A549 (cell line): ENCODE data around the gene GLOD4. TPM values are rescaled to one million over a fixed set of nuclear protein-coding genes. Genes with fewer than 3 reads are reported as not detected.
A peak's percentile ranks its signal among the peaks of the same experiment; 100 is the strongest.
"Not testable (repeated sequence)": the region's sequence is repeated elsewhere in the genome, so short reads cannot be mapped to it uniquely, and the experiment has no call there.

Experiments
- ATAC-seq, 2 experiments: fragments of 200-7000 bp in 1 of 2; fragments of >200 bp in 1 of 2; cut with Nextera tagmentation in 1 of 2; cut with Tn5 transposase in 1 of 2; 3 replicates each; pipeline versions ENCODE4 v1.8.0 to v1.9.1; 2018 to 2020; ENCODE audit warnings: mild to moderate bottlenecking in 1 of 2, moderate library complexity in 1 of 2
- CTCF ChIA-PET: fragments of 300-600 bp; sonication (Branson Sonifier 250); formaldehyde crosslinking; extraction: SDS; loops from one replicate; lab custom pipeline; 2021; ENCODE audit warnings: antibody characterized with exemption, inconsistent platforms; lab: Yijun Ruan, JAX
- POLR2A ChIA-PET: fragments of 350-600 bp; formaldehyde crosslinking; extraction: SDS; loops from one replicate; lab custom pipeline; 2021; ENCODE audit warnings: antibody characterized with exemption, inconsistent platforms; lab: Yijun Ruan, JAX
- DNase-seq, 2 experiments: peaks; one replicate each; pipeline versions ENCODE4 v3.0.0 to v3.0.0-alpha.2; 2011 to 2016; ENCODE audit warnings: low read depth in 1 of 2, low spot score in 1 of 2
- FAIRE-seq: peaks from 2 replicates; lab custom pipeline; 2011; peaks lifted over from hg19 to GRCh38; lab: Jason Lieb, UNC
- H3K27ac ChIP-seq, 2 experiments: fragments of >200 bp; sonication (Bioruptor Twin); formaldehyde crosslinking; 3 replicates each; pipeline ENCODE4 v1.5.1; 2016 to 2017
- H3K4me1 ChIP-seq: fragments of >200 bp; sonication (Bioruptor Twin); formaldehyde crosslinking; 3 replicates; pipeline ENCODE4 v1.6.1; 2016
- H3K4me2 ChIP-seq: fragments of >200 bp; sonication (Bioruptor Twin); formaldehyde crosslinking; 3 replicates; pipeline ENCODE4 v1.6.1; 2016
- H3K4me3 ChIP-seq: fragments of >200 bp; sonication (Bioruptor Twin); formaldehyde crosslinking; 3 replicates; pipeline ENCODE4 v1.5.1; 2016
- H3K9me3 ChIP-seq: fragments of >200 bp; sonication (Bioruptor Twin); formaldehyde crosslinking; 3 replicates; pipeline ENCODE4 v1.6.1; 2016
- CBX8 ChIP-seq: fragments of 200-600 bp; sonication (generic); IDR thresholded peaks from 2 replicates; pipeline ENCODE4 v1.6.1; 2016
- CEBPB ChIP-seq, 2 experiments: fragments of >200 bp in 1 of 2; sonication (Bioruptor Twin) in 1 of 2; formaldehyde crosslinking in 1 of 2; IDR thresholded peaks; 2 replicates each; pipeline ENCODE4 v1.6.1; 2012 to 2016
- CHD2 ChIP-seq: fragments of 150-350 bp; IDR thresholded peaks from 2 replicates; pipeline ENCODE4 v1.6.1; 2014; ENCODE audit warnings: low read length; ENCODE audit not compliant: partially characterized antibody
- EHF ChIP-seq: fragments of 250-450 bp; sonication (Bioruptor Pico); IDR thresholded peaks from 2 replicates; pipeline ENCODE4 v1.5.0; 2020; ENCODE audit warnings: mild to moderate bottlenecking
- ESRRA ChIP-seq: fragments of 150-350 bp; IDR thresholded peaks from 2 replicates; pipeline ENCODE4 v1.6.1; 2014; ENCODE audit warnings: mild to moderate bottlenecking, low read length, borderline replicate concordance
- HOXA7 ChIP-seq: fragments of 250-450 bp; sonication (Bioruptor Pico); IDR thresholded peaks from 2 replicates; pipeline ENCODE4 v1.5.0; 2020; ENCODE audit warnings: mild to moderate bottlenecking, moderate library complexity
- JUNB ChIP-seq: fragments of >200 bp; sonication (Bioruptor Twin); formaldehyde crosslinking; IDR thresholded peaks from 2 replicates; pipeline ENCODE4 v1.6.1; 2016
- KDM1A ChIP-seq: fragments of 200-600 bp; sonication (generic); IDR thresholded peaks from 2 replicates; pipeline ENCODE4 v1.6.1; 2016; ENCODE audit warnings: low read depth, mild to moderate bottlenecking
- KDM5A ChIP-seq: fragments of 200-600 bp; sonication (generic); IDR thresholded peaks from 2 replicates; pipeline ENCODE4 v1.6.1; 2016; ENCODE audit warnings: antibody characterized with exemption, mild to moderate bottlenecking
- MAFK ChIP-seq: fragments of 450-650 bp; IDR thresholded peaks from 2 replicates; pipeline ENCODE4 v1.6.1; 2014; ENCODE audit not compliant: partially characterized antibody
- NPAS2 ChIP-seq: fragments of 250-450 bp; sonication (Bioruptor Pico); IDR thresholded peaks from 2 replicates; pipeline ENCODE4 v1.8.0; 2022; ENCODE audit warnings: mild to moderate bottlenecking, moderate library complexity, borderline replicate concordance
- NR3C1 ChIP-seq: fragments of >200 bp; sonication (Bioruptor Twin); formaldehyde crosslinking; IDR thresholded peaks from 3 replicates; pipeline ENCODE4 v1.6.1; 2017
- PHF8 ChIP-seq: fragments of 200-600 bp; sonication (generic); IDR thresholded peaks from 2 replicates; pipeline ENCODE4 v1.6.1; 2016; ENCODE audit warnings: low read depth, mild to moderate bottlenecking, antibody characterized with exemption, moderate library complexity, borderline replicate concordance
- POLR2A ChIP-seq: IDR thresholded peaks from 2 replicates; pipeline ENCODE4 v1.6.1; 2012; ENCODE audit warnings: mild to moderate bottlenecking, low read length
- POLR2AphosphoS2 ChIP-seq: conservative IDR thresholded peaks from 2 replicates; pipeline ENCODE4 v1.6.1; 2012; ENCODE audit warnings: low read length, improper control_type of control experiment, inconsistent platforms
- RAD21 ChIP-seq, 2 experiments: fragments of >200 bp in 1 of 2; sonication (Bioruptor Twin) in 1 of 2; formaldehyde crosslinking in 1 of 2; IDR thresholded peaks in 1 of 2; conservative IDR thresholded peaks in 1 of 2; 2 replicates in 1 of 2; 3 replicates in 1 of 2; pipeline ENCODE4 v1.6.1; 2012 to 2018; ENCODE audit warnings: inconsistent platforms in 1 of 2
- RCOR1 ChIP-seq: fragments of 150-350 bp; IDR thresholded peaks from 2 replicates; pipeline ENCODE4 v1.6.1; 2014; ENCODE audit warnings: antibody characterized with exemption, low read length, low read depth
- SMC3 ChIP-seq: fragments of >200 bp; sonication (Bioruptor Twin); formaldehyde crosslinking; IDR thresholded peaks from 3 replicates; pipeline ENCODE4 v1.6.1; 2018; ENCODE audit warnings: inconsistent platforms
- ZFP36 ChIP-seq: fragments of 450-650 bp; IDR thresholded peaks from 2 replicates; pipeline ENCODE4 v1.6.1; 2014; ENCODE audit warnings: borderline replicate concordance; ENCODE audit not compliant: partially characterized antibody
- ZNF302 ChIP-seq: fragments of 250-450 bp; sonication (Bioruptor Pico); IDR thresholded peaks from 2 replicates; pipeline ENCODE4 v1.9.0; 2021; ENCODE audit warnings: inconsistent platforms, mild to moderate bottlenecking, moderate library complexity
- WGBS: methylation state at CpG from one replicate; pipeline ENCODE4 v1.1.6; 2017; ENCODE audit errors: missing lambda C conversion rate; 5-methylcytosine and 5-hydroxymethylcytosine counted together
- polyA plus RNA-seq, 4 experiments: library from polyadenylated mRNA; depleted of rRNA in 3 of 4; stranded (reverse); fragments of >200 nt; fragmentation: RNase III in 1 of 4; extraction: RNeasy Plus Mini Kit Qiagen cat#74134 plus additional on column Dnase treatment in 1 of 4; gene quantifications; 2 replicates in 3 of 4; 3 replicates in 1 of 4; pipeline ENCODE4 v1.2.3, GENCODE V29; 2011 to 2017
- TF ChIP-seq, protein P1 (sequence below): IDR thresholded peaks from 2 replicates; pipeline ENCODE4 v1.6.1; 2012
- TF ChIP-seq, protein P2 (sequence below): fragments of 450-650 bp; IDR thresholded peaks from 2 replicates; pipeline ENCODE4 v1.6.1; 2014; ENCODE audit warnings: antibody characterized with exemption
- TF ChIP-seq, protein P3 (sequence below): fragments of 250-450 bp; sonication (Bioruptor Pico); IDR thresholded peaks from 2 replicates; pipeline ENCODE4 v1.5.0; 2020; ENCODE audit warnings: low read depth, mild to moderate bottlenecking, moderate library complexity
- TF ChIP-seq, protein P4 (sequence below): fragments of >200 bp; sonication (Bioruptor Twin); formaldehyde crosslinking; IDR thresholded peaks from 2 replicates; pipeline ENCODE4 v1.6.1; 2016

GLOD4 gene
- polyA plus RNA-seq, 2 of the 4 experiments (the other 2 are of a cell fraction) = 133 to 141 TPM

DNA sequence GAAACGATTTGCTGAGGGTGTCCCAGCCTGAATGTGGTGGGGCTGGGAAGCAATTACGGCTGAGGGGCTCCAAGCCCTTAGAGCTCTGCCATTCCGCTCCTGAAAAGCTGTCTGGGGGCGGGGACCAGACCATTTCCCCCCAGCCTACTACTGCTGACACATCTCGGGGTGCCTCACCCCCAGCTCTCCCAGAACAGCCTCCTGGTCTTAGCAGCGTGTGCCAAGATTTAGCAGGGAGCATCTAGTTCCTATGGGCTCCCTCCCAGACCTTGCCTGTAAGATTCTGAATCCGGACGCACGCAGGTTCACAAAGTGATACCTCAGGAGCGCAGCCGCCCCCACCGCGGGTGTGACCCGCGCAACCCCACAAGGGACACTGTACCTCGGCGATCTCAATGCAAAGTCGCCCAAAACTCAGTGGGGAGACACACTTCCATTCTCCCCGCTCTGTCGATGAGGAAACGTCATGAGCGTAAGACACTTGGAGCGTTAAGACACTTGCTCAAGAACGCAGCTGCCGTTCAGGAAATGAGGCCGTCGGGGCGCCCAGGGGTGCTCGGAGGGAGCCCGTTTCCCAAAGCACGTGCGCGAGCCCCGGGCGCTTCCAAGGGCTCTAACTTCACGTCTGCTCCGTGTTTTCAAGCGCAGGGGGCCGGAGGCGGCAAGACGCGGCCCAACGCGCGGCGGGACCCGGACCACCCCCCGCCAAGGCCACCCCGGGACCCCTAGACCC, 30.6 kb downstream of the GLOD4 start (continued):
- TF ChIP-seq ZNF302 (CRISPR knock-in tag) (no peak), ESRRA (no peak), CBX8 (no peak), POLR2A (no peak), CEBPB (IDR thresholded peaks at IDR 0.05) (no peak), NPAS2 (CRISPR knock-in tag) (no peak), RAD21 (conservative IDR thresholded peaks at IDR 0.05 in 1 of 2, IDR thresholded peaks at IDR 0.05 in 1 of 2) (no peak), SMC3 (no peak), KDM1A (no peak), KDM5A (no peak), RCOR1 (no peak), JUNB (no peak), NR3C1 (no peak), PHF8 (no peak), HOXA7 (CRISPR knock-in tag) (no peak), ZFP36 (no peak), CHD2 (no peak), EHF (CRISPR knock-in tag) (peak; percentile 52; the same call in 1 of the 2 replicates), MAFK (no peak)
- TF ChIP-seq, protein P1, sequence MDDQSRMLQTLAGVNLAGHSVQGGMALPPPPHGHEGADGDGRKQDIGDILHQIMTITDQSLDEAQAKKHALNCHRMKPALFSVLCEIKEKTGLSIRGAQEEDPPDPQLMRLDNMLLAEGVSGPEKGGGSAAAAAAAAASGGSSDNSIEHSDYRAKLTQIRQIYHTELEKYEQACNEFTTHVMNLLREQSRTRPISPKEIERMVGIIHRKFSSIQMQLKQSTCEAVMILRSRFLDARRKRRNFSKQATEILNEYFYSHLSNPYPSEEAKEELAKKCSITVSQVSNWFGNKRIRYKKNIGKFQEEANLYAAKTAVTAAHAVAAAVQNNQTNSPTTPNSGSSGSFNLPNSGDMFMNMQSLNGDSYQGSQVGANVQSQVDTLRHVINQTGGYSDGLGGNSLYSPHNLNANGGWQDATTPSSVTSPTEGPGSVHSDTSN = no peak
- TF ChIP-seq, protein P2, sequence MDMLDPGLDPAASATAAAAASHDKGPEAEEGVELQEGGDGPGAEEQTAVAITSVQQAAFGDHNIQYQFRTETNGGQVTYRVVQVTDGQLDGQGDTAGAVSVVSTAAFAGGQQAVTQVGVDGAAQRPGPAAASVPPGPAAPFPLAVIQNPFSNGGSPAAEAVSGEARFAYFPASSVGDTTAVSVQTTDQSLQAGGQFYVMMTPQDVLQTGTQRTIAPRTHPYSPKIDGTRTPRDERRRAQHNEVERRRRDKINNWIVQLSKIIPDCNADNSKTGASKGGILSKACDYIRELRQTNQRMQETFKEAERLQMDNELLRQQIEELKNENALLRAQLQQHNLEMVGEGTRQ = no peak
- TF ChIP-seq, protein P3, sequence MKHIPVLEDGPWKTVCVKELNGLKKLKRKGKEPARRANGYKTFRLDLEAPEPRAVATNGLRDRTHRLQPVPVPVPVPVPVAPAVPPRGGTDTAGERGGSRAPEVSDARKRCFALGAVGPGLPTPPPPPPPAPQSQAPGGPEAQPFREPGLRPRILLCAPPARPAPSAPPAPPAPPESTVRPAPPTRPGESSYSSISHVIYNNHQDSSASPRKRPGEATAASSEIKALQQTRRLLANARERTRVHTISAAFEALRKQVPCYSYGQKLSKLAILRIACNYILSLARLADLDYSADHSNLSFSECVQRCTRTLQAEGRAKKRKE (CRISPR knock-in tag) = no peak
- TF ChIP-seq, protein P4, sequence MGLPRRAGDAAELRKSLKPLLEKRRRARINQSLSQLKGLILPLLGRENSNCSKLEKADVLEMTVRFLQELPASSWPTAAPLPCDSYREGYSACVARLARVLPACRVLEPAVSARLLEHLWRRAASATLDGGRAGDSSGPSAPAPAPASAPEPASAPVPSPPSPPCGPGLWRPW = no peak

DNA sequence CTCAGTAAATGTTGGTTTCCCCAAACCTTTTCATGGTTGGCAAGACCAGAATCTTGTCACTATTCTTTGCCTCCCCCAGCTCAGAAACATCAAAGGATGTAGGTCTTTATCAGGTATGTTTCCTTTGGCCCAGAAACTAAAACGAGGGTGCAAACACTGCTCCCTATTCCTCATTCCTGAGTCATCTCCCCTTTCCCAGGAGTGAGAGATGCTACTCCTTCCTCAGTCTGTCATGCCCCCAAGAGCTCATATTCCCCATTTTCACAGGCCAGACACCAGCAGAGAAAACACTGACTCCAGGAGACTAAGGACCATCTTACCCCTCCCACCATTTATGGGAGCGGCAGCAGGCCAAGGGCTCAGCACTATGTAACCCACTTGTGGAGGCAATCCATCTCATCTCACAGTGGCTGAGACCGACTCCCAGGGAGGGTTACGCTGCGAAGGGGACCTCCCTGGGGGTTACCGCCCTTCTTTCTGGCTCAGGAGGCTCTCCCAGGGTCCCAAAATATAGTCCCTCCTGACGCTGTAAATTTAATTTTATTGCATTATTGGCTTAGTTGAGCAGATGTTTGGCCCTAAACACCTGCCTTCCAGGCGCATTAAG, 31.5 kb downstream of the GLOD4 start:
- H3K4me3 ChIP-seq = peak overlapping the region; percentile 97
- H3K4me1 ChIP-seq = peaks cover 10% of the 10 kb centered on the region
- H3K4me2 ChIP-seq = peak overlapping the region; percentile 96
- FAIRE-seq = no peak
- H3K27ac ChIP-seq = peak overlapping the region; percentile 97 to 98
- no peak for ATAC-seq
- ChIA-PET CTCF (interaction anchor here (0.6 to 6.1 kb wide), 13 partner anchors 9 to 339 kb away, joined by 3 to 41 read pairs (median 4); partner anchors contain the start of genes NXN and TIMM22), POLR2A (interaction anchor here (0.6 to 1.5 kb wide), 3 partner anchors 13 to 224 kb away, joined by 3 to 6 read pairs (median 3); partner anchors contain the start of gene VPS53)
- no peaks in the 10 kb centered on the region for H3K9me3 ChIP-seq
- 0 out of 2 replicates have a peak, but pooled peaks have one; percentile 12 for TF ChIP-seq POLR2AphosphoS2
- TF ChIP-seq SMC3 = no peak
- 79% methylated on average over 8 of the region's 8 CpGs for WGBS
- DNase-seq = no peak

DNA sequence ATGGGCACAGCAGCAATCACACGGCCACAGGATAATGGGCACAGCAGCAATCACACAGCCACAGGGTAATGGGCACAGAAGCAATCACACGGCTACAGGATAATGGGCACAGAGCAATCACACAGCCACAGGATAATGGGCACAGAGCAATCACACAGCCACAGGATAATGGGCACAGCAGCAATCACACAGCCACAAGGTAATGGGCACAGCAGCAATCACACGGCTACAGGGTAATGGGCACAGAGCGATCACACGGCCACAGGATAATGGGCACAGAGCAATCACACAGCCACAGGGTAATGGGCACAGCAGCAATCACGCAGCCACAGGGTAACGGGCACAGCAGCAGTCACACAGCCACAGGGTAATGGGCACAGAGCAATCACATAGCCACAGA, 32.7 kb downstream of the GLOD4 start:
- POLR2A ChIA-PET, H3K4me3 ChIP-seq, ATAC-seq, FAIRE-seq, H3K4me2 ChIP-seq, H3K27ac ChIP-seq, DNase-seq, H3K9me3 ChIP-seq: not testable (repeated sequence)
- H3K4me1 ChIP-seq = peaks cover 10% of the 10 kb centered on the region
- WGBS = 83% methylated on average over 7 of the region's 7 CpGs
- CTCF ChIA-PET = interaction anchor here (1.5 to 6.1 kb wide), 3 partner anchors 231 to 337 kb away, joined by 8 to 41 read pairs (median 17); partner anchors contain the start of genes NXN and TIMM22

DNA sequence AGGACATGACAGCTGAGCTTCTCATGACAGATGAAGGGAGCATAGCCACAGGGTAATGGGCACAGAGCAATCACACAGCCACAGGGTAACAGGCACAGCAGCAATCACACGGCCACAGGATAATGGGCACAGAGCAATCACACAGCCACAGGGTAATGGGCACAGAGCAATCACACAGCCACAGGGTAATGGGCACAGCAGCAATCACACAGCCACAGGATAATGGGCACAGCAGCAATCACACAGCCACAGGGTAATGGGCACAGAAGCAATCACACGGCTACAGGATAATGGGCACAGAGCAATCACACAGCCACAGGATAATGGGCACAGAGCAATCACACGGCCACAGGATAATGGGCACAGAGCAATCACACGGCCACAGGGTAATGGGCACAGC, 33.5 kb downstream of the GLOD4 start:
- 91% methylated on average over 4 of the region's 4 CpGs for WGBS
- H3K4me3 ChIP-seq, ATAC-seq, DNase-seq, POLR2A ChIA-PET, H3K27ac ChIP-seq, H3K9me3 ChIP-seq, H3K4me2 ChIP-seq, FAIRE-seq: not testable (repeated sequence)
- peaks cover 10% of the 10 kb centered on the region for H3K4me1 ChIP-seq
- CTCF ChIA-PET = interaction anchor here (0.9 to 1.6 kb wide), 4 partner anchors 12 to 17 kb away, joined by 3 to 5 read pairs (median 4); no protein-coding TSS in a partner anchor
